NCI-H2227 treated with DMSO at 0.1 percent for 48 hours (cell line): ENCODE data around the gene TBC1D22A.
"Not testable (repeated sequence)": the region's sequence is repeated elsewhere in the genome, so short reads cannot be mapped to it uniquely, and the experiment has no call there.

Experiments used
- DNase-seq: peaks from one replicate; lab custom pipeline; 2025; lab: John Stamatoyannopoulos, UW

The TBC1D22A gene

GRCh38 chr22:46762238-46763050, at the start of gene TBC1D22A:
Gene TBC1D22A, plus strand, starts transcription at chr22:46762650. Its CDS starts 137 bp downstream, at chr22:46762787.
- DNase-seq, result peak; percentile 84

- DNase-seq, result no peak
Observed at GRCh38 chr22:46714550-46714949, 47.9 kb upstream of the TBC1D22A start.

GRCh38 chr22:46719921-46720320, 42.5 kb upstream of the TBC1D22A start:
- DNase-seq, result no peak

GRCh38 chr22:46721501-46722085, 40.9 kb upstream of the TBC1D22A start:
- no peak for DNase-seq

GRCh38 chr22:46723882-46724281, 38.6 kb upstream of the TBC1D22A start:
- DNase-seq, result no peak

- no peak for DNase-seq
Observed at GRCh38 chr22:46725096-46725495, 37.4 kb upstream of the TBC1D22A start.

- DNase-seq, result no peak
Observed at GRCh38 chr22:46726066-46726985, 36.1 kb upstream of the TBC1D22A start.

GRCh38 chr22:46726986-46727317, 35.5 kb upstream of the TBC1D22A start:
- DNase-seq, result no peak

GRCh38 chr22:46727813-46728364, 34.6 kb upstream of the TBC1D22A start:
- DNase-seq, result no peak

GRCh38 chr22:46728470-46728869, 34.0 kb upstream of the TBC1D22A start:
- DNase-seq, result no peak

- no peak for DNase-seq
Observed at GRCh38 chr22:46730568-46731245, 31.7 kb upstream of the TBC1D22A start.

GRCh38 chr22:46731246-46732040, 31.0 kb upstream of the TBC1D22A start:
- DNase-seq, result no peak

GRCh38 chr22:46732041-46732379, 30.4 kb upstream of the TBC1D22A start:
- no peak for DNase-seq

- no peak for DNase-seq
Observed at GRCh38 chr22:46732513-46732912, 29.9 kb upstream of the TBC1D22A start.

- not testable (repeated sequence) for DNase-seq
Observed at GRCh38 chr22:46734213-46734722, 28.2 kb upstream of the TBC1D22A start.

- no peak for DNase-seq
Observed at GRCh38 chr22:46734830-46735453, 27.5 kb upstream of the TBC1D22A start.

GRCh38 chr22:46735747-46736608, 26.5 kb upstream of the TBC1D22A start:
- DNase-seq, result no peak

- no peak for DNase-seq
Observed at GRCh38 chr22:46736705-46737104, 25.7 kb upstream of the TBC1D22A start.
